Measurements from ENCODE around the gene ARHGEF6.

Gene ARHGEF6

DNA sequence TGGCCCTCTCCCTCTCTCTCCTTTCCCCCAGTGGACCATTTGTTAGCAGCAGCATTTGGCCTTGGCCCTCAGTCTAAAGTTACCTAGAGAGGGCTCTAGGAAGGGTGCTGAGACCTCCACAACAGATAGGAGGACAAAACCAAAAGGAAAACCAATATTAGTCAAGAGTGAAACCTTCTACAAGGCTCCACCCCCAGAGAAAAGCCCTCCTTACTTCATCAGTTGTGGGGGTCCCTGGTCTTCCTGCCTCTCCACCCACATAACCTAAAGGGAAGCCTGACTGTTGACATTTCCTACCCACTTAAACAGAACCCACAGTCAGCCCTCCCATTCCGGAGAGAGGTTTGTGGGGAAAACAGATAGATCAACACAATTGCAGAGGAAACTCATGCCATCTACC lies 137.5 kb downstream of the ARHGEF6 start:
- DNase-seq, result no peak

DNA sequence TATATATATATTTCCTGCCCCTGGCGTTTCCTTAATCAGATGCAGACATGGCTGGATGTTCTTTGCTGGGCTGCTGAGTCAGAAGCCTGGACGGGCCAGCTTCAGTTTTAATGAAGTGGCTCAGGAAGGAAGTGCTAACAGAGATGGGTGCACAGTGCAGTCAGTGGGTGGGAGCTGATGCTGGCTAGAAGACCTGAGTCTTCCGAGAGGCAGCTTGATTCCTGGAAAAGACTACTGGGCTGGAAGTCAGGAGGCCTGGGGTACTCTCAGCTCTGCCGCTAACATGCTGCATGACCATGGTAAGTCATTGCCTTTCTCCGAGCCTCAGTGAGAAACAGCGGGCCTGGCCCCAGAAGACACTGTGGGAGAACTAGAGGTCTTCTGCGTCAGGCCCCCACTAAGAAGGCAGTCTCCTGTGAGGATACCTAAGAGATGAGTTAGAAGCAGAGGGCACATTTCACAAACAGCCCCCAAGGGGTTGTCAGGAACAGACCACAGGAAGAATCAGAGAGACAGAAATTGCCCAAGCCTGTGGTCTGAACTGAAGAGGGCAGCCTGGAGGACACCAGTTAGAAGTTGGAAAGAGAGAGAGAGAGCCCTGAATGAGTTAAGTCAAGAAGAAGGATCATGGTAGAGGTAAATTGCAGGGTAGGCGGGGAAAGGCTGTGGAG lies 141.1 kb downstream of the ARHGEF6 start:
- DNase-seq, result peak; percentile 29

DNA sequence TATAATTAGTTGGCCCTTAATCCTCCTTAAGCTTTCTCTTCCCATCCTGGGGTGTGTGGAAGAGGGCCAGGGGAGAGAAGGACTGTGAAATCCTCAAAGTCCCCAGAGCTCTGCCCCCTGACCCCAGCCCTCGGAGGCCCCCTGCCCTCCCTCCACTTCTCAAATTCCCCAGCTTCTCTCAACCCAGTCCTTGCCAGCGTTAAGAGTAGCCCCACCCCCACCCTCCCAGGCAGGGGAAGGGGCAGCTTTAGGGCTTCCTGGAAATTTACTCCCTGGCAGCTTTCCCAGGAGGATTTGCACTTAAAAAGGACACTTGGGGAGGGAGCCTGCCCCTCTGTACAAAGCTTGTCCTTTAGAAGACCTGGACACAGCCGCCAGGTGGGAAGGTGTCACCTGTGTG lies 144.6 kb downstream of the ARHGEF6 start:
- no peak for DNase-seq

DNA sequence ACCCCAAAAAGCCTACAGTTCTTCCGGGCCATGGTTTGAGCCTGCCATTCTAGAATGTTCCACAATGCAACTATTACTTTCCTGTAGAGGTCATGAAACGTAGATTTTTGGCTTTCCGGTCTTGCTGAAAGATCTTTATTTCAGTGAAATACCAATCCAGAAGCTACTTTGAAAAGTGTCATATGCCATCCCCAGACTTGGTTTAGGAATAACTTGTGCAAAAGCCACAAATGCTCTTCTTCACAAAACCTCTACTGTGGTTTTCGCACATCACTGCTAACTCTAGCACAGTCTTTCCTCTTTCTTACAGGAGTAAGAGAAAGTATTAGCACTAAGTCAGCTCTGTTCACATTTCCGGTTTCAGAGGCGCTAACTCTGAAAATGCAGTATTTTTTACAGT lies 145.5 kb downstream of the ARHGEF6 start:
- DNase-seq, result no peak

DNA sequence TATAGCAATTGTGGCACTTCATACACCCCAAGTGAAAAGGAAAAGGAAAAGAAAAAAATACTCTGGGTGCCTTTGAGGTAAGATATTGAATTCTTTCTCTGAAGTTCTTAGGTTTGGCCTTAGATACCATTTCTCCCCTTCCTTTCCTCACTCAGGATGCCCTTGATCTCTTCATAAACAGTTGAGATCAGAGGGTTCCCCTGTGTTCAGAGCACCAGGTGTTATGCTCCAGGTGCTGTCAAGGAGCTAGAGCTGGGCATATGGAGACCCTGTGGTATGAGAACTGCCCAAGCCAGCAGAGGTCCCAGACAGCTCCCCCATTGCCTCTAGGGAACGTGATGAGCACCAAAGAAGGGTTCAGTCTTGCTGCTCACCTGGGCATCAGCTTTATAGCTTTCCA lies 149.9 kb downstream of the ARHGEF6 start:
- no peak for DNase-seq

DNA sequence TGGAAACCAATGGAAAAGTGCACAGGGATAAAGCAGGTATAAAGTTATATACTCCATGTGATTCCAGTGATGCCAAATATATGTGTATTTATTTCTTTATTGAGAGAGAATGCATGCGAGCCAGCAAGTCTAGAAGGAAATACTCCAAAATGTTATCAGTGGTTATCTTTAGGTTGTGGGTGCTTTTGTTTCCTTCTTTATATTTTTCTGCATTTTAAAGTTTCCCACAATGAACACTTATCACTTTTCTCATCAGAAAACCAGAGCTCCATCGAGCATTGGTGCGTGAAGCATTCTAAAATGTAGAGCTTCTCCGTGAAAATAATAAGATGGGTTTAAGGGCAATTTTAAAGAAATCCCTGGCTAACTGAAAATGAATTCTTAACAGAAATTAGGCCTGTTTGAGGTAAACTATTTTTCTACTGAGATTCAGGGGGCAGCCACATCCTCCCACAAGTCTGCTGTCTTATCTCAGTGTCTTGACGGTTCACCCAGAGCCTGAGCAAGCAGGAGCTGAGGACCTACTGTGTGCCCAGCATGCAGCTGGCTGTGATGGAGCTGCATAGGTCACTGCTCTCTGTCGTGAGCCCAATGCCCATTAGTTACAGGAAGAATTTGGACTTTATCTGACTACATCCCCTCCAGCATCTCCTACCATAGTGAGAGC lies 151.5 kb downstream of the ARHGEF6 start:
- DNase-seq, result no peak

DNA sequence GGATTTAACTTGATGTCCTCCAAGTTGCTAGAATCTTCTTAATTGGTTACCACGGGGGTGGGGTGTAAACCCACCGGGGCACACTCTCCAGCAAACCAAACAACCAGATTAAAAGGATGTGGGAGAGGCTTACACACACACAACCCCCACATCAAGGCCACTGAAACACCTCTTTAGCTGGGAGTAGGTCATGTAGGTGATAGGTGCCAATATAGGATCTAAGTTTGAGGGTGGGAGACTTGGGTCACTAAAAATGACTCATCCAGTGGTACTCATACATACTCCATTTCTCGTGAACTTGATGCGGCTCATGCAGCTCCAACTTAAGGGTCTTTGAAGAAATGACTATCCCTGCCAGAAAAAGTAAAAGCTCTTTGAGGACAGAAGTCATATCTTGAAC lies 153.3 kb downstream of the ARHGEF6 start:
- DNase-seq, result peak; percentile 29

DNA sequence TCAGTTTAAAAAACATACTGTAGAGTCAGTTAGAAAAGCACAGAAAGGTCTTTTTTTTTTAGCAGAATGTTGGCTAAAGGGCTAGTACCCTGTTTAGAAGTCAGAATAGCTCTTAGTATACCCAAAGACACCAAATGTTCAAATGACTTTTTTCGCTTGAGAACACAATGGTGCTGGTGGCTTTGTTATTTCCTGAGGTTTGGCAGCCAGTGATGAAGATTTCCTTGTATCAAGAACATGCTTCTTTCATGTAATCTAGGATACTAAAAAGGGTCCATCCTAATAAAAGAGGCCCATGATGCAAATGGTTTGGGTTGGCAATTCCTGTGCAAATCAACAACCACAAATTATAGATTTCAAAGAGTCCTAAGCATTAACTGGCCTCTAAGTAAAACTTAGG lies 153.8 kb downstream of the ARHGEF6 start:
- DNase-seq, result no peak

DNA sequence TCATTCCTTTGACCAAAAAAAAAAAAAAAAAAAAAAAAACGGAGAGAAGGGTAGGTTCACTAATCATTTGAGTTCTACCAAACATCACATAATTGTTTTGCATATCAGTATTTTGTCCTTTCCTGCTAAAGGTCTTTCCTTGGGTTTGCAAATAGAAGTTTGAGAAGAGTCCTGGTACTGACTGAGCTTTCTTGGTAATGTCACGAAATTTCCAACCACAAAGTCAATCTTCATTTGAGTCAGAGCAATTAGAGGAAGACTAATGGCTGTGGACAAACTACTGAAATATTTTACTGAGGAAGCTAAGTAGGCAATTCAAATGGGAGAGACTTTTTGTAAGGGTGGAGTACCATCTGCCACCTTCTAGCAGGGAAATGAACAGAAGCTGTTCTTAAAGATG lies 154.5 kb downstream of the ARHGEF6 start:
- no peak for DNase-seq

DNA sequence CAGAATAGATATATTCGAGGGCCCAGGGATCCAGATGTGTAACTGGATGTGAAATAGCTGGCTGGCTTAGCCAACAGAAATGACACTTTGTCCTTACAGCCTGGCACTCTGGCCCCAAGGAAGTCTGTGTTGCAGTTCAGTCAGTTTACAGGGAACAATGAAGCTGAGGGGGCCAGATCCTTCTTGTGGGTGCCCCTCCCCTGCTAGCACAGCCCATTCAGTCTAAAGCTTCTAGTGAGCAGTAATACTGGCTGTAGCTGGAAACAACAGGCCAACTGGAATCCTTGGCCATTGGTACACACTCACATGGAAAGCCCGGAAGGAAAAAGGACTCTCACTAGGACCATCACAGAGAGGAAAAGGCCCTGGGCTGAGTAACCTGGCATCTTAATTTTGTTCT lies 155.5 kb downstream of the ARHGEF6 start:
- no peak for DNase-seq

DNA sequence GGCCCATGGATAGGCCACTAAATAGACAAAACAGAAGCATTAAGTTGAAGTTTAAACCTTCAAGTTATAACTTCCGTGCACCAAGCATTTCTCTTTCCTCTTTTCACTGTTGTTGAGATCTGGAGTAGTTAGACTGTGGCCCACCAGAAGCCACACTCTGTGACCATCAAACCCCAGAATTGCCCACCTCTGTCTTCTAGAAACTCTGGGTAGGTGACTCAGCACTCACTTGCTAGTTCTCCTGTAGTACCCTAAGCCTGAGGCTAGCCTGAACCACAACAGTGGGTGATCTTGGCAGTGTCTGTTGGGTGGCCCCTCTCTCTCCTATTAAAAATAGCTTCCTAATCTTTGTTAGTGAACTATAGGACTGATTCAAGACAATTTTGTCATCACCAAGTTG lies 157.3 kb downstream of the ARHGEF6 start:
- peak; percentile 5 for DNase-seq

DNA sequence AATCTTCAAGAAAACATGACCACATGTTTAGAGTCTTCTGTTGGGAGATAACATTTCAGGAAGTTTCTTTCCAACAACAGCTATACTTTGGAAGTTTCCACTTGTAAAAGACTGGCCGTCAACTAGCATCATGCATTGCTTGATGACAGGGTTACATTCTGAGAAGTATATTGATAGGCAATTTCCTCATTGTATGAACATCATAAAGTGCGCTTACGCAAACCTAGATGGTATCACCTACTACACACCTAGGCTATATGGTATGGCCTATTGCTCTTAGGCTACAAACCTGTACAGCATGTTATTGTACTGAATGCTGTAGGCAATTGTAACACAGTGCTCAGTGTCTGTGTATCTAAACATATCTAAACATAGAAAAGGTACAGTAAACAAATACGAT lies 158.2 kb downstream of the ARHGEF6 start:
- DNase-seq, result no peak

DNA sequence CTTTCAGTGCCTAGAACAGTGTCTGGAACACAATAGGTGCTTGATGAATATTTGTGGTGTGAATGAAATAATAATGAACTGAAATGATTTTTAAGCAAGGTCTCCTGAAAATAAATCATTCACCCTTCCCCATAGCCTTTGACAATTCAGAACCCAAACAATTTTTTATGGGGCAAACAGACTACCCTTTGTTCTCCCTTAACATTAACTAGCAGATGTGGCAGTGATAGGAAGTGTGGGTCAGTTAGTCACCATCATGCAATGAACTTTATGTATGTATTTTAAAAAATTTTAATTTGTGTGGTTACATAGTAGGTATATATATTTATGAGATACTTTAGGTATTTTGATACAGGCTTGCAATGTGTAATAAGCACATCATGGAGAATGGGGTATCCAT lies 160.0 kb downstream of the ARHGEF6 start:
- DNase-seq, result no peak

DNA sequence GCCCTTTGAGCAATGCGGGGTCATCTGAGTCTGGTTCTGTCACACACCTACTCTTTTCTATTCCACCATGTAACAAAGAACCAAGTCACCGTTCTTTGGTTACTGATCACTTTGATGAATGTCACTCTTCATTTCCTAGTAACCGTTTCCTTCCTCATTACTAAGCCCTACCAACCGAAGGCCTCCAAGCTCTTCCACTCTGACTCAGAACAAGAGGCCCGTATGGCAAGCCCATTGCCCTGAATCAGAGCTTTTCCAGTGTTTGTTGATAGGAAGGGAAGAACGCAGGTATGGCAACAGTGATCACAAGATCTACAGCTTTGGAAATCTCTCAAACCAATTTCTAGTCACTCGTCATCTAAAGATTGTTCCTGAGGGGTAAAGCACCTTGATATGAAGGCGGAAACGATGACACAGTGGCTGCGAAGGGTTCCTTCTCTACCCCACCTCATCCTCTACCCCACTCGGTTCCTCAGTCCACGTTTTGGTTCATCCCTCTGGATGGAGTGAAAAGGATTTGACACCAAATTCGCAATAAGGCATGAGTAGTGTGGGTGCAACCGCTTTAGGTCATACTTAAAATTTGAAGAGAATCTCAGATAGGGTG lies 160.7 kb downstream of the ARHGEF6 start:
- DNase-seq, result peak; percentile 54

DNA sequence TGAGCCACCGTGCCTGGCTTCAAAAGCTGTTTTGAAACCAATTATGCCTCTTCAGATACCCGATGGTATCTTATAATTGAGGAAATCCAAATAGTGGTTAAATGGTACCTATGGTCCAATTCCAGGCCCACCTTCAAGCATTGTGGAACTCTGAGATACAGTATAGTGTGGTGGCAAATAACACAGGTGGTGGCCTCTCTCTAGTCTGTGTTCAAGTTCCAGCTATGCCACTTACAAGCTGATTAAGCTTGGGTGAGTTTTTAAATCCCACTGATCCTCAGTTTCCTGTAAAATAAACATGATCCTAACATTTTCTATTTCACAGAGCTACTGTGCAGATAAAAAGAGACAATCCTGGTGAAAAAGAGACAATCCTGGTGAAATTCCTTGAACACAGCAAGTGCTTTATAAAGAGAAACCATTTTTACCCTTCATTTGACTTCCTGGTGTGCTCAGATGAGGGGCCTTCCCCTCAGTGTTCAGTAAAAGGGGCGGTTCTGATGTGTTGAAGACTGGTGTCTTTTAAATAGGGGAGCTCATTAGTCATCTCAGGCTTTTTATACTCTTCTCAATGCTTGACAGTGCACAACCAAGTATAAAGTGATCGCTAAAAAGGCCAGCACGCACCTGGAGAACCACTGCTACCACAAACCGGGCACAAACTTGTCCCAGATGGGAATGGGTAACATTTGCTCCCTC lies 163.6 kb downstream of the ARHGEF6 start:
- DNase-seq, result peak; percentile 24
